ENCODE measurements around the gene HLA-A.
"Not testable (repeated sequence)": the region's sequence is repeated elsewhere in the genome, so short reads cannot be mapped to it uniquely, and the experiment has no call there.

HLA-A gene

GRCh38 chr6:29926413-29927274 is 15.7 kb upstream of the HLA-A start:
- no peak for DNase-seq (ENCODE audit: low spot score)
- Histone ChIP-seq H2BK5ac (ENCODE audit: low read length) (no peak overlapping the region), H3K4me3 (ENCODE audit: low read length in 2 of 2) (peak overlapping the region in 1 of 2 donors; percentile 69)

GRCh38 chr6:29927275-29927569 is 15.1 kb upstream of the HLA-A start:
- no CpG with 5 or more reads among the region's 16 CpGs for WGBS, 2 donors (ENCODE audit: extremely low coverage in 2 of 2, insufficient read length in 2 of 2, insufficient replicate concordance in 1 of 2)
- Histone ChIP-seq H2AFZ (ENCODE audit: low read length) (no peak overlapping the region), H2BK120ac (ENCODE audit: low read depth, low read length) (no peak overlapping the region), H3K18ac (ENCODE audit: low read length) (no peak overlapping the region), H4K8ac (ENCODE audit: low read depth, low read length) (no peak overlapping the region), H3K4me2 (ENCODE audit: insufficient read depth, low read length, poor library complexity, severe bottlenecking) (no peak overlapping the region), H4K91ac (ENCODE audit: low read depth, low read length, poor library complexity) (no peak overlapping the region), H3K14ac (ENCODE audit: low read length) (no peak overlapping the region), H3K23ac (ENCODE audit: low read depth, low read length, poor library complexity) (no peak overlapping the region), H2AK5ac (ENCODE audit: low read depth, low read length) (no peak overlapping the region), H3K9ac (ENCODE audit: low read depth, low read length, poor library complexity) (no peak overlapping the region), H3K9me3 (replicated peaks in 1 of 2; ENCODE audit: control insufficient read depth in 2 of 2, insufficient read depth in 1 of 2, low read depth in 1 of 2, low read length in 2 of 2) (no peaks in the 10 kb centered on the region), H3K27me3 (ENCODE audit: control insufficient read depth in 3 of 3, insufficient read depth in 3 of 3, low read depth in 1 of 3, low read length in 3 of 3) (peaks cover 0 to 8% (median 2%) of the 10 kb centered on the region in 3 experiments), H3K4ac (ENCODE audit: low read length) (no peak overlapping the region), H3K36me3 (replicated peaks in 1 of 2; ENCODE audit: control insufficient read depth in 2 of 2, insufficient read depth in 2 of 2, low read length in 2 of 2) (no peaks in the 10 kb centered on the region), H3K4me1 (ENCODE audit: control insufficient read depth in 2 of 2, insufficient read depth in 1 of 2, low read depth in 1 of 2, low read length in 2 of 2) (no peaks in the 10 kb centered on the region), H3K4me3 (ENCODE audit: low read length in 2 of 2) (no peak overlapping the region), H2BK12ac (ENCODE audit: low read length) (no peak overlapping the region), H2BK5ac (ENCODE audit: low read length) (no peak overlapping the region), H2BK15ac (ENCODE audit: low read length) (no peak overlapping the region), H3K27ac (replicated peaks; ENCODE audit: low read length) (no peak overlapping the region), H3K79me1 (ENCODE audit: low read depth, low read length) (no peaks in the 10 kb centered on the region)
- no peak for DNase-seq (ENCODE audit: low spot score)

More at GRCh38 chr6:29926413-29927274, 15.7 kb upstream of the HLA-A start:
- Histone ChIP-seq H2BK15ac (ENCODE audit: low read length) (no peak overlapping the region), H3K36me3 (replicated peaks in 1 of 2; ENCODE audit: control insufficient read depth in 2 of 2, insufficient read depth in 2 of 2, low read length in 2 of 2) (no peaks in the 10 kb centered on the region), H3K9ac (ENCODE audit: low read depth, low read length, poor library complexity) (peak overlapping the region; percentile 21), H3K79me1 (ENCODE audit: low read depth, low read length) (no peaks in the 10 kb centered on the region), H3K23ac (ENCODE audit: low read depth, low read length, poor library complexity) (no peak overlapping the region), H3K4ac (ENCODE audit: low read length) (no peak overlapping the region), H3K4me1 (ENCODE audit: control insufficient read depth in 2 of 2, insufficient read depth in 1 of 2, low read depth in 1 of 2, low read length in 2 of 2) (no peaks in the 10 kb centered on the region), H3K9me3 (replicated peaks in 1 of 2; ENCODE audit: control insufficient read depth in 2 of 2, insufficient read depth in 1 of 2, low read depth in 1 of 2, low read length in 2 of 2) (no peaks in the 10 kb centered on the region), H2BK120ac (ENCODE audit: low read depth, low read length) (no peak overlapping the region), H4K91ac (ENCODE audit: low read depth, low read length, poor library complexity) (no peak overlapping the region), H2AFZ (ENCODE audit: low read length) (no peak overlapping the region), H3K4me2 (ENCODE audit: insufficient read depth, low read length, poor library complexity, severe bottlenecking) (peak overlapping the region; percentile 40), H4K8ac (ENCODE audit: low read depth, low read length) (peak overlapping the region; percentile 17), H3K27ac (replicated peaks; ENCODE audit: low read length) (no peak overlapping the region), H2BK12ac (ENCODE audit: low read length) (no peak overlapping the region), H2AK5ac (ENCODE audit: low read depth, low read length) (no peak overlapping the region), H3K14ac (ENCODE audit: low read length) (no peak overlapping the region), H3K18ac (ENCODE audit: low read length) (no peak overlapping the region), H3K27me3 (ENCODE audit: control insufficient read depth in 3 of 3, insufficient read depth in 3 of 3, low read depth in 1 of 3, low read length in 3 of 3) (peaks cover 0 to 8% (median 2%) of the 10 kb centered on the region in 3 experiments)
- WGBS, 2 donors (ENCODE audit: extremely low coverage in 2 of 2, insufficient read length in 2 of 2, insufficient replicate concordance in 1 of 2) = no CpG with 5 or more reads among the region's 82 CpGs

- H3K36me3 ChIP-seq (replicated peaks in 1 of 2; ENCODE audit: control insufficient read depth in 2 of 2, insufficient read depth in 2 of 2, low read length in 2 of 2) = no peaks in the 10 kb centered on the region
- no peaks in the 10 kb centered on the region for H3K79me1 ChIP-seq (ENCODE audit: low read depth, low read length)
- no CpG with 5 or more reads among the region's 6 CpGs for WGBS, 2 donors (ENCODE audit: extremely low coverage in 2 of 2, insufficient read length in 2 of 2, insufficient replicate concordance in 1 of 2)
Observed at GRCh38 chr6:29927841-29928388, 14.4 kb upstream of the HLA-A start.

GRCh38 chr6:29930047-29930446 is 12.3 kb upstream of the HLA-A start:
- not testable (repeated sequence) for H3K36me3 ChIP-seq (replicated peaks in 1 of 2; ENCODE audit: control insufficient read depth in 2 of 2, insufficient read depth in 2 of 2, low read length in 2 of 2); H3K9ac ChIP-seq (ENCODE audit: low read depth, low read length, poor library complexity); H2BK15ac ChIP-seq (ENCODE audit: low read length); H2BK5ac ChIP-seq (ENCODE audit: low read length); H3K9me3 ChIP-seq (replicated peaks in 1 of 2; ENCODE audit: control insufficient read depth in 2 of 2, insufficient read depth in 1 of 2, low read depth in 1 of 2, low read length in 2 of 2); H3K27ac ChIP-seq (replicated peaks; ENCODE audit: low read length); H2BK12ac ChIP-seq (ENCODE audit: low read length); H2AK5ac ChIP-seq (ENCODE audit: low read depth, low read length); H3K14ac ChIP-seq (ENCODE audit: low read length); H3K4me2 ChIP-seq (ENCODE audit: insufficient read depth, low read length, poor library complexity, severe bottlenecking); H3K4me3 ChIP-seq (ENCODE audit: low read length in 2 of 2); H3K27me3 ChIP-seq (ENCODE audit: control insufficient read depth in 3 of 3, insufficient read depth in 3 of 3, low read depth in 1 of 3, low read length in 3 of 3); H2AFZ ChIP-seq (ENCODE audit: low read length); DNase-seq (ENCODE audit: low spot score); H3K23ac ChIP-seq (ENCODE audit: low read depth, low read length, poor library complexity); H3K4me1 ChIP-seq (ENCODE audit: control insufficient read depth in 2 of 2, insufficient read depth in 1 of 2, low read depth in 1 of 2, low read length in 2 of 2); H3K4ac ChIP-seq (ENCODE audit: low read length); H2BK120ac ChIP-seq (ENCODE audit: low read depth, low read length); H4K8ac ChIP-seq (ENCODE audit: low read depth, low read length); H3K79me1 ChIP-seq (ENCODE audit: low read depth, low read length); H4K91ac ChIP-seq (ENCODE audit: low read depth, low read length, poor library complexity); H3K18ac ChIP-seq (ENCODE audit: low read length)
- WGBS, 2 donors (ENCODE audit: extremely low coverage in 2 of 2, insufficient read length in 2 of 2, insufficient replicate concordance in 1 of 2) = no CpG with 5 or more reads among the region's 7 CpGs

More at GRCh38 chr6:29927841-29928388, 14.4 kb upstream of the HLA-A start:
- Histone ChIP-seq H3K27ac (replicated peaks; ENCODE audit: low read length) (no peak overlapping the region), H3K14ac (ENCODE audit: low read length) (no peak overlapping the region), H3K18ac (ENCODE audit: low read length) (no peak overlapping the region), H2BK5ac (ENCODE audit: low read length) (no peak overlapping the region), H2BK120ac (ENCODE audit: low read depth, low read length) (no peak overlapping the region), H3K4ac (ENCODE audit: low read length) (no peak overlapping the region), H3K9me3 (replicated peaks in 1 of 2; ENCODE audit: control insufficient read depth in 2 of 2, insufficient read depth in 1 of 2, low read depth in 1 of 2, low read length in 2 of 2) (no peaks in the 10 kb centered on the region), H4K91ac (ENCODE audit: low read depth, low read length, poor library complexity) (no peak overlapping the region), H3K27me3 (ENCODE audit: control insufficient read depth in 3 of 3, insufficient read depth in 3 of 3, low read depth in 1 of 3, low read length in 3 of 3) (peaks cover 0 to 6% (median 2%) of the 10 kb centered on the region in 3 experiments), H2AFZ (ENCODE audit: low read length) (no peak overlapping the region), H2BK12ac (ENCODE audit: low read length) (no peak overlapping the region), H2BK15ac (ENCODE audit: low read length) (no peak overlapping the region), H4K8ac (ENCODE audit: low read depth, low read length) (no peak overlapping the region), H3K4me3 (ENCODE audit: low read length in 2 of 2) (no peak overlapping the region), H3K4me2 (ENCODE audit: insufficient read depth, low read length, poor library complexity, severe bottlenecking) (no peak overlapping the region), H3K23ac (ENCODE audit: low read depth, low read length, poor library complexity) (no peak overlapping the region), H3K9ac (ENCODE audit: low read depth, low read length, poor library complexity) (no peak overlapping the region), H3K4me1 (ENCODE audit: control insufficient read depth in 2 of 2, insufficient read depth in 1 of 2, low read depth in 1 of 2, low read length in 2 of 2) (no peaks in the 10 kb centered on the region), H2AK5ac (ENCODE audit: low read depth, low read length) (no peak overlapping the region)
- no peak for DNase-seq (ENCODE audit: low spot score)

All from neuronal stem cell (in vitro differentiated cells).